Stimulated activated CD4-positive, alpha-beta T cell treated with anti-CD3 and anti-CD28 coated beads, TNF-alpha, amount 100 ng/mL, for 4 hours (primary cell): ENCODE data around the gene FBXO31.
"Not testable (repeated sequence)": the region's sequence is repeated elsewhere in the genome, so short reads cannot be mapped to it uniquely, and the experiment has no call there.

Source experiments
- DNase-seq, 3 experiments: peaks; one replicate each; pipeline ENCODE4 v3.0.0-alpha.2; 2020; ENCODE audit warnings: low read depth in 3 of 3

Gene FBXO31

GRCh38 chr16:87342978-87343752 lies 40.4 kb downstream of the FBXO31 start:
- DNase-seq: no peak

GRCh38 chr16:87342504-87342903 lies 41.1 kb downstream of the FBXO31 start:
- no peak for DNase-seq

DNA sequence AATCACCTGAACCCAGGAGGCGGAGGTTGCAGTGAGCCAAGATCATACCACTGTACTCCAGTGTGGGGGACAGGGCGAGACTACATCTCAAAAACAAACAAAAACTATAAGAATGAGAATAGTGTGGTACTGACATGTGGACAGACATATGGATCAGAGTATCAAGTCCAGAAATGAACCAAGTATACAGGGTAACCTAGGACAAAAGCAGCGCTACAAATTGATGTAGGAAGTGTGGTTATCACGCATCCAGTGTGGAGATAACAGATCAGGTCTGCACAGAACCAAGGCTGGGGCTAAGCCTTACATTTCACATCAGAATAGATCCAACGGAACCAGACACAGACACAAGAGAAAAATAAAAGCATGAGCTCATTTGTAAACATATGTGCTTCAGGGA lies 43.4 kb downstream of the FBXO31 start:
- DNase-seq: no peak

DNA sequence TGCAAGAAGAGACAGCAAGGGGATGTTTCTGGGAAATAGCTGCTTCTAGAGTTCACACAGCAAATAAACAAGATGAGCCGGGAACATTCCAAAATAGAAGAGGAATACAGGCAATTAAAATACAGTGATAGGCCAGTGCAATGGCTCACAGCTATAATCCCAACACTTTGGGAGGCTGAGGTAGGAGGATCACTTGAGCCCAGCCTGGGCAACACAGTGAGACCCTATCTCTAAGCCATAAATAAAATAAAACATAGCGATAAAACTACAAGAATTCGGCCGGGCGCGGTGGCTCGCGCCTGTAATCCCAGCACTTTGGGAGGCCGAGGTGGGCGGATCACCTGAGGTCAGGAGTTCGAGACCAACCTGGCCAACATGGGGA lies 43.9 kb downstream of the FBXO31 start:
- not testable (repeated sequence) for DNase-seq

DNA sequence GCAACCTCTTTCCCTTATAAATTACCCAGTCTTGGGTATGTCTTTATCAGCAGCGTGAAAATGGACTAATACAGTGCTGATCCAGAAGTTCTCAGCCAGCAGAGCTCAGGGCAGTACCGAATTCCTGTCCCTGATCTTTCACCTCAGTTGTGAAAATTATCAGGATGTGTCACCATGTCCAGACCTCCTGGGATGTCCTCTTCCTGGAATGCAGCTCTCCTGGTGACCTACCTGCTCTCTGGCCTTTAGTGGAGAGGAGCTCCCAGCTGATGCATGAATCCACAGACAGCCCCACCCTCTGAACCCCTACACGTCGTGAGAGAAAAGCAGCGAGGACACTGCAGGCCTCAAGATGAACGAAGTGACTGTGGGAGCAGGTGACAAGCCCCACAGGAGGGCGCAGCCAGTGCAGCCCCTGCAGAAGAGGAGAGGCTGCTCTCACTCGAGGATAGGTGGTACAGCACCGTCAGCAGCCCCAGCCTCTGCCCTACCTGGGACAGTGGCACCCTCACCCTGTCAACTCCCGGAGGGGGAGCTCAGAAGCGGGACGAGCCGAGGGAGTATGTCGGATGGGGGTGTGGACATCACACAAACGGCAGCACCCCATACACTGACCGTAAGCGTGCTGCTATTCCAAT lies 44.4 kb downstream of the FBXO31 start:
- no peak for DNase-seq

DNA sequence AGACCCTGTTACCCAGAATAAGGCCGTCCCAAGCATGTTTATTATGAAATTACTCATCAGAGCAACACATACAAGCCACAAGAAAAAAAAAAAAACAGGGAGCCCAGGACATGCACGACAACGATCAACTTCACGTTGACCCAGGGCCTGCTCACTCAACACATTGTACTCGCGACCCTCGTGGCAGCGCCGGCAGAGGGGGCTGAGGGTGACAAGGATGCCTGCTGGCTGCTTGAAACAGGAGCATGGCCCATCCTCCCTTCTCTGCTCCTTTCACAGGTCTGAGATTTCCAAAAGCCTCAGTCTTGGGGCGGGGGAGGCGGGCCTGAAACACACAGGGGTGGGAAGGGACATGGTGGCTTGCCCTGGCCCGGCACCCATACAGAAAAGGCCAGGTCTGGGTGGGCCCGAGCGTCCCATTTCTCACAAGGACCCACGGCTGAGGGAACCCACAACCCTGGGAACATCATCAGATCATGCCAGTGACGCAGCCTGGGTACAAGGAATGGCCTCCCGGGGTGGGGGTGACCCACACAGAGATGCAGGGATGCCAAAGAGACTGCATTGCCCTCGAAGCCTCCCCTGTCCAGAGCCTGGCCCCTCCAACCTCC lies 45.3 kb downstream of the FBXO31 start:
- DNase-seq: no peak

DNA sequence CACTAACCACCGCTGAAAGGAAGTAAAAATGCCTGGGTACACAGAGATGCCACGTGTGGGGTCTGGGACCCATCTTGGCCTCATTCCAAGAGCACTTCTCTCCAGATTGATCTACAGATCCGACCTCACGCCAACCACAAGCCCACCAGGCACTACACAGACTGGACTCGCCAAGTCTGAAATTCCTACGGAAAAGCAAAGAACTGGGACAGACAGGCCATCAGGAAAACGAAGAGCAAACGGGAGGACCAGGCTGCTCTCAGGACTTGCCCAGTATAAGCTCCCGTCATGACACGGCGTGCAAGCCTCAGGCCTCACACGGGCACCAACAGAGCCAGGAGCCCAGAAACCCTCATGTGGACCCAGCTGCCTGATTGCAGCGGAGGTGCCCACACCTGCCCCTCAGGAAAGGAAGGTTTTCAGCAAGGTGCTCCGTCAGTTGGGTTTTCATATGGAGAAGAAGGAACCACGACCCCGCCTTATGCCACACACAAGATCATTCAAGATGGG lies 46.3 kb downstream of the FBXO31 start:
- DNase-seq: no peak

DNA sequence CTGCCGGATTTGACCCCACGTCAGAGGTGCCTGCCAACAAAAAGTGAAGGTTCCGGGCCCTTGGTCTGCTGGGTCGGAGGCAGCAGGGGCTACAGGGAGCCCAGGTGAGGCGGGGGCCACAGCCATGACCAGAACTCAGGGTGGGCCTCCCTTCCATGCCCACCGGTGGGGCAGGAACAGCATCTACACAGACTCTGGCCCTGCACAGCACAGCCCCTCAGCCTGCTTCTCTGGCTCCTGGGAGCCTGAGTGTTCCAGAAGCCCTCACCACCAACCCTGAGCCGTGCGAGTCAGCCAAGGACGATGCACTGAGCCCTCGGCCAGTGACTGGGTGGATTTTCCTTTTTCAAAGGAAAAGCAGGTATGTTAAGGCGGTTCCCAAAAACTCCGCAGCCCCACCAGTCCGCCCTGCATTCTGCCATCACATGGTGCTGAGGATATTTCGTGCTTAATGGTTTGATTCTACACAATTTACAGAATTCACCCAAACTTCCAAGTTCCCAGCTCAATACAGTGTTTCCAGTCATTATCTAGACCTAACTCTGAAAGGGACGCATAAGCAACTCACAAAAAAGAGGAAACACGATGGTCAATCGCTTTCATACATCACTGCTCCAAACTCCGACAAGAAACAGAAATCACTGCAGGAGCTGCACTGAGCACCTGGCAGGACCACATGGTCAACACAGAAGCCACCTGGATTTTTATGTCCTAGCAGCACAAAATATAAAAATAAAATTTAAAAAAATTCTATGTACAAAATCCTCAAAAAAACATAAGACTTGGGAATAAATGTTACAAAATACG lies 46.9 kb downstream of the FBXO31 start:
- DNase-seq: no peak

- no peak for DNase-seq
These were observed 47.7 kb downstream of the FBXO31 start for GRCh38 chr16:87335625-87336433.

DNA sequence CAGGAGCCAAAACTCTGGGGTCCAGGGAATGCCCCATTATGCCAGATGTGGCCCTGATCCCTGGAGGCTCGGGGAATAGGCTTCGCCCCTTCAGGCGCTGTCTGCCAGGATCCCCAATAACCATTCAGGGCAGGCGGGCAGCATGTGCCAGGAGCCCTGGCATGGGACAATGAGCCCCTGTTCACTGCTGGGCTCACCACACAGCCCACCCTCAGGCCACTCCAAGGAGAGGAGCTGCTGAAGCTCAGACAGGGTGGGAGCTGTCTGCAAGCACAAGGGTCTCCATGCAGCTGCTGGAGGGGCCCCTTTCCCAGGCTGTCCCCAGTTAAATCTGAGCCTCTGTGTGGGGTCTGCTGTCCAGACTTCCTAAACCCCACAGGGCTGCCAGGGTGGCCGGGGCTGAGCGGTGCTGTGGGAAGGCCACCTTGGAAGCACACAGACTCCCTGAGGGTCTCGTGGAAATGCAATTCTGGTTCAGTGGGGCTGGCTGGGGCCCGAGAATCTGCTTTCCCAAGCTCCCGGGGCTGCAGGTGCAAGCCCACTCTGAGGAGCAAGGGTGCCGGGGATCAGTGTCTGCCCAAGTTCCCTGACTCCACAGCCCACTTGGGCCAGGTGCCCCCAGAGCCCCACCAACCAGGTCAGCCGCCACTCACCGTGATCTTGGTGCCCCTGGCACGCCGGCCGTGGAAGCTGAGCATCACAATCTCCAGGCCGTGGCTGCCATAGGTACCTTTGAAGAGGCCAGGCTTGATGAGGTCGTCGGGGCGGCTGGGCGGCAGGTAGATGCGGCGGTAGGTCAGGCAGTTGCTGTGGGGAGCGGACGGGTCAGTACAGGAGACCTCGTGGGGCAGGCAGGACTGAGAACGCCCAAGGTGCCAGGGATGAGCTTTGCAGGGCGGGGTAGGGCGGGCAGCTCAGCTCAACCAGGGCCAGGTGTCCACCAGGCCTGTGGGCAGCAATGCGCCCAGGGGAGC lies 48.6 kb downstream of the FBXO31 start:
- DNase-seq: no peak

- DNase-seq: no peak
These were observed 49.8 kb downstream of the FBXO31 start for GRCh38 chr16:87333581-87334331.

GRCh38 chr16:87333101-87333500 lies 50.5 kb downstream of the FBXO31 start:
- no peak for DNase-seq

- DNase-seq: no peak
These were observed 51.4 kb downstream of the FBXO31 start for GRCh38 chr16:87332150-87332549.

GRCh38 chr16:87331241-87331801 lies 52.3 kb downstream of the FBXO31 start:
- DNase-seq: no peak

GRCh38 chr16:87330646-87331045 lies 52.9 kb downstream of the FBXO31 start:
- no peak for DNase-seq

DNA sequence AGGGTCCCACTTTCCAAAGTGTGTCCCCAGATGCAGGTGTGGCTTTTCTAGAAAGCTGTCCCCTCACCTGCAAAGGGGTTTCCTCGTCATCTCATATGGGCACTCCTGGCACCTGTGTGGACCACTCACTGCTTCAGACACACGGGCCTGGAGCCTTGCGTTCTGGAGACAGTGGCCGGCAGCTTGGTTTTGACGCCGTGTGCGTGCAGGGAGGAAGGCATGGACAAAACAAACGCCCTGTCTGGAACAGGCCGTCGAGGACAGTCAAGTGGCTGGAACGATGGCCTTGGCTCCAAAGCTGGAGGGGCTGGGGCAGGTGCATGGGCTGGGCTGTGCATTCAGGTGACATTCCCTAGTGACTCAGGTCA lies 53.3 kb downstream of the FBXO31 start:
- DNase-seq: no peak

- DNase-seq: no peak
These were observed 53.9 kb downstream of the FBXO31 start for GRCh38 chr16:87329436-87330256.

DNA sequence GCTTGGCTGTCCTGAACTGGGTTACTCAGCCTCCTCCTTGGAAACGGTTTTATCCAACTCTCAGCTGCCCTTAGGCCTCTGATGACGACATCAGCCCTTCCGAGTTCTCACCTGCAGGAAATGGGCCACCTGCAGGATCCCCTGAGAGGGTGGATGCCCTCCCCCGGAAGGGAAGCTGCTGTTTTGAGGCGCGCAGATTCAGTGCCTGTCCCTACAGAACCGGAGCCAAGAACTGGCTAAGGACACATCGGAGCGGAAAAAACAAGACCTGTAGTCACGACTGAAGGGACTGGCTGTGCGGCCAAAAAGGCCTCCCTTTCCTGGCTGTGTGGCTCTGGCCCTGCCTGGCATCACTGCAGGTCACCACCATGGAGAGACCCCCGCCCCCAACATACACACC lies 54.7 kb downstream of the FBXO31 start:
- DNase-seq: no peak
